H1 (cell line): ENCODE results near the gene RBM17. TPM values are rescaled to one million over a fixed set of nuclear protein-coding genes. Genes with fewer than 3 reads are reported as not detected.

Experiments
- BRCA1 ChIP-seq: IDR thresholded peaks from 2 replicates; pipeline ENCODE4 v1.6.1; 2012; ENCODE audit warnings: low read depth, low read length, improper control_type of control experiment
- CHD1 ChIP-seq: IDR thresholded peaks from 2 replicates; pipeline ENCODE4 v1.6.1; 2012; ENCODE audit warnings: low read depth, low read length, improper control_type of control experiment
- CREB1 ChIP-seq: IDR thresholded peaks from 2 replicates; pipeline ENCODE4 v1.6.1; 2012; ENCODE audit warnings: inconsistent platforms
- CTCF ChIP-seq, 3 experiments: IDR thresholded peaks; 1 replicate in 2 of 3; 2 replicates in 1 of 3; pipeline versions ENCODE4 v1.5.1 to v1.6.1; 2011; ENCODE audit warnings: low read length in 3 of 3, mild to moderate bottlenecking in 3 of 3, inconsistent platforms in 2 of 3, low read depth in 1 of 3, moderate library complexity in 1 of 3; ENCODE audit not compliant: insufficient read depth in 1 of 3; ENCODE audit errors: control extremely low read depth in 1 of 3
- KDM5A ChIP-seq: fragments of 200-600 bp; IDR thresholded peaks from 2 replicates; pipeline ENCODE4 v1.7.1; 2012; ENCODE audit warnings: mild to moderate bottlenecking, low read length, inconsistent platforms, mixed read lengths
- RAD21 ChIP-seq, 2 experiments: IDR thresholded peaks in 1 of 2; conservative IDR thresholded peaks in 1 of 2; 2 replicates each; pipeline ENCODE4 v1.6.1; 2011; ENCODE audit warnings: low read depth in 2 of 2, low read length in 2 of 2, improper control_type of control experiment in 1 of 2, inconsistent platforms in 1 of 2, mild to moderate bottlenecking in 1 of 2, moderate library complexity in 1 of 2
- SAP30 ChIP-seq: fragments of 300-600 bp; sonication (generic); IDR thresholded peaks from 2 replicates; pipeline ENCODE4 v1.7.1; 2012; ENCODE audit warnings: low read length, moderate library complexity, mild to moderate bottlenecking, inconsistent platforms; ENCODE audit not compliant: insufficient read depth, insufficient replicate concordance
- SP4 ChIP-seq: IDR thresholded peaks from 2 replicates; pipeline ENCODE4 v1.6.1; 2012; ENCODE audit warnings: low read length, inconsistent platforms
- polyA plus RNA-seq, 7 experiments: library from polyadenylated mRNA; depleted of rRNA in 3 of 7; stranded (reverse) in 5 of 7; unstranded in 2 of 7; fragments of >200 nt in 5 of 7; fragments of 200-250 nt in 2 of 7; gene quantifications; 1 replicate in 5 of 7; 2 replicates in 1 of 7; 4 replicates in 1 of 7; pipeline versions ENCODE4 v1.2.1 to v1.2.3, GENCODE V29; 2011 to 2013; ENCODE audit warnings: missing spikeins in 2 of 7, mixed read lengths in 2 of 7
- total RNA-seq: library from RNA; stranded (reverse); fragmentation: NEBNext Ultra II Directional; extraction: Animal tissue kit (Norgen Biotek cat#: 25700); gene quantifications from 2 replicates; pipeline ENCODE4 v1.2.1, GENCODE V29; 2021

Gene RBM17
- total and polyA plus RNA-seq, 2 of the 8 experiments (the other 6 are each of a cell fraction or from before 2014, with no cell fraction given): 15.7 to 128 TPM

GRCh38 chr10:6151087-6151977, 62.5 kb downstream of the RBM17 start (continued):
- no peak for TF ChIP-seq KDM5A
- peak; percentile 39; the same call in 1 of the 2 replicates for TF ChIP-seq SP4
- no peak for TF ChIP-seq CHD1
- TF ChIP-seq SAP30: peak; percentile 78
- TF ChIP-seq BRCA1: no peak
- peak; percentile 54 to 58 for TF ChIP-seq RAD21 (IDR thresholded peaks at IDR 0.05 in 1 of 2, conservative IDR thresholded peaks at IDR 0.05 in 1 of 2; ENCODE audit: low read depth in 2 of 2, low read length in 2 of 2)
- TF ChIP-seq CTCF (IDR thresholded peaks at IDR 0.05; ENCODE audit: control extremely low read depth in 1 of 3, insufficient read depth in 1 of 3, low read depth in 1 of 3, low read length in 3 of 3): peak; percentile 68 to 87 (median 76)
- no peak for TF ChIP-seq CREB1
